GM12878 (cell line): ENCODE data around the gene FANCC. TPM values are rescaled to one million over a fixed set of nuclear protein-coding genes. Genes with fewer than 3 reads are reported as not detected.

Experiments used
- ATAC-seq: fragments of 200-7000 bp; cut with Tn5 transposase; 3 replicates; pipeline ENCODE4 v1.9.1; 2020; ENCODE audit warnings: mild to moderate bottlenecking, moderate library complexity
- BruUV-seq: library from RNA; stranded (reverse); fragments of 400-500 nt; replicated peaks from 2 replicates; lab custom pipeline; 2021; lab: Mats Ljungman, UMichigan
- CTCF ChIA-PET: fragments of 300-600 bp; sonication (Branson Sonifier 250); formaldehyde crosslinking; extraction: SDS; loops from one replicate; lab custom pipeline; 2021; ENCODE audit warnings: inconsistent platforms; lab: Yijun Ruan, JAX
- POLR2A ChIA-PET: fragments of 350-600 bp; formaldehyde crosslinking; extraction: SDS; loops from one replicate; lab custom pipeline; 2021; ENCODE audit warnings: inconsistent platforms; lab: Charles Lee
- RAD21 ChIA-PET: fragments of 300-600 bp; sonication (Branson Sonifier 250); formaldehyde crosslinking; loops from one replicate; lab custom pipeline; 2023; ENCODE audit warnings: antibody characterized with exemption; ENCODE audit not compliant: unreplicated experiment; lab: Charles Lee
- SMC1A ChIA-PET: fragments of 300-600 bp; sonication (Branson Sonifier 250); formaldehyde crosslinking; loops from one replicate; lab custom pipeline; 2023; ENCODE audit not compliant: unreplicated experiment, uncharacterized antibody; lab: Charles Lee
- DNase-seq: peaks from one replicate; pipeline ENCODE4 v3.0.0-alpha.2; 2011; ENCODE audit warnings: low read depth, low spot score
- FAIRE-seq: peaks from 3 replicates; lab custom pipeline; 2011; peaks lifted over from hg19 to GRCh38; lab: Jason Lieb, UNC
- H2AFZ ChIP-seq: 2 replicates; pipeline ENCODE4 v1.6.0; 2011; ENCODE audit warnings: low read depth, low read length, control low read depth; ENCODE audit not compliant: control insufficient read depth
- H3K27ac ChIP-seq: 2 replicates; pipeline ENCODE4 v1.5.1; 2011; ENCODE audit warnings: control low read depth; ENCODE audit not compliant: control insufficient read depth, insufficient read depth
- H3K27me3 ChIP-seq, 2 experiments: replicated peaks in 1 of 2; 2 replicates each; pipeline versions ENCODE4 v1.6.0 to v1.6.1; 2011; ENCODE audit warnings: low read length in 1 of 2; ENCODE audit not compliant: control insufficient read depth in 2 of 2, insufficient read depth in 2 of 2
- H3K36me3 ChIP-seq, 2 experiments: 2 replicates each; pipeline ENCODE4 v1.5.1; 2011; ENCODE audit warnings: low read length in 1 of 2; ENCODE audit not compliant: control insufficient read depth in 2 of 2, insufficient read depth in 2 of 2
- H3K4me1 ChIP-seq: 2 replicates; pipeline ENCODE4 v1.6.1; 2011; ENCODE audit warnings: mild to moderate bottlenecking, low read length, moderate library complexity, mixed read lengths; ENCODE audit not compliant: control insufficient read depth, insufficient read depth
- H3K4me2 ChIP-seq: 2 replicates; pipeline ENCODE4 v1.6.0; 2011; ENCODE audit warnings: control low read depth; ENCODE audit not compliant: control insufficient read depth, insufficient read depth
- H3K4me3 ChIP-seq: fragments of 200-600 bp; sonication (generic); 2 replicates; pipeline ENCODE4 v1.5.1; 2016
- H3K79me2 ChIP-seq: 2 replicates; pipeline ENCODE4 v1.6.0; 2011; ENCODE audit warnings: low read length; ENCODE audit not compliant: control insufficient read depth, insufficient read depth
- H3K9ac ChIP-seq: 2 replicates; pipeline ENCODE4 v1.8.0; 2011; ENCODE audit warnings: low read length, control low read depth, mixed read lengths; ENCODE audit not compliant: control insufficient read depth, insufficient read depth
- H3K9me3 ChIP-seq: replicated peaks from 3 replicates; pipeline ENCODE4 v1.5.1; 2011; ENCODE audit warnings: mild to moderate bottlenecking, low read length; ENCODE audit not compliant: control insufficient read depth, insufficient read depth
- H4K20me1 ChIP-seq: 2 replicates; pipeline ENCODE4 v1.6.0; 2011; ENCODE audit not compliant: control insufficient read depth, insufficient read depth
- BCLAF1 ChIP-seq: fragments of 450-650 bp; IDR thresholded peaks from 2 replicates; pipeline ENCODE4 v1.6.1; 2017; ENCODE audit warnings: antibody characterized with exemption, mild to moderate bottlenecking, moderate library complexity
- BRCA1 ChIP-seq: IDR thresholded peaks from 2 replicates; pipeline ENCODE4 v1.6.1; 2011; ENCODE audit warnings: low read depth, low read length, improper control_type of control experiment
- CBFB ChIP-seq: IDR thresholded peaks from 2 replicates; pipeline ENCODE4 v1.6.1; 2016; ENCODE audit warnings: antibody characterized with exemption, low read depth
- CBX3 ChIP-seq: fragments of 200-600 bp; sonication (generic); IDR thresholded peaks from 2 replicates; pipeline ENCODE4 v1.6.1; 2016; ENCODE audit warnings: low read depth, borderline replicate concordance
- CHD2 ChIP-seq: IDR thresholded peaks from 2 replicates; pipeline ENCODE4 v1.6.1; 2011; ENCODE audit warnings: low read depth, low read length, improper control_type of control experiment, borderline replicate concordance
- MTA3 ChIP-seq: IDR thresholded peaks from 2 replicates; pipeline ENCODE4 v1.6.1; 2012; ENCODE audit warnings: low read length, inconsistent platforms, borderline replicate concordance
- PKNOX1 ChIP-seq: fragments of 450-650 bp; IDR thresholded peaks from 2 replicates; pipeline ENCODE4 v1.6.1; 2016; ENCODE audit warnings: mild to moderate bottlenecking
- RAD51 ChIP-seq: fragments of 450-650 bp; IDR thresholded peaks from 2 replicates; pipeline ENCODE4 v1.6.1; 2016; ENCODE audit warnings: moderate library complexity, mild to moderate bottlenecking, inconsistent platforms
- SREBF1 ChIP-seq: IDR thresholded peaks from 2 replicates; pipeline ENCODE4 v1.6.1; 2012; ENCODE audit warnings: mild to moderate bottlenecking, low read length
- SREBF2 ChIP-seq: IDR thresholded peaks from 2 replicates; pipeline ENCODE4 v1.6.1; 2012; ENCODE audit warnings: mild to moderate bottlenecking, low read length
- ZNF384 ChIP-seq: IDR thresholded peaks from 2 replicates; pipeline ENCODE4 v1.6.1; 2012; ENCODE audit warnings: low read depth, mild to moderate bottlenecking, low read length, improper control_type of control experiment, borderline replicate concordance
- ZNF622 ChIP-seq: fragments of 450-650 bp; IDR thresholded peaks from 2 replicates; pipeline ENCODE4 v1.6.1; 2017; ENCODE audit warnings: mild to moderate bottlenecking, inconsistent platforms
- ZSCAN29 ChIP-seq: fragments of 450-650 bp; IDR thresholded peaks from 2 replicates; pipeline ENCODE4 v1.6.1; 2017; ENCODE audit warnings: mild to moderate bottlenecking, moderate library complexity
- in situ Hi-C: fragments of 300-500 bp; cut with MboI; formaldehyde crosslinking; loops from 9 replicates; pipeline ENCODE4 v1.14.3; 2018; ENCODE audit warnings: mixed read lengths
- intact Hi-C: fragments of 100-400 bp; cut with micrococcal nuclease; formaldehyde crosslinking; loops from one replicate; pipeline ENCODE4 v1.14.2; 2022; ENCODE audit not compliant: unreplicated experiment
- polyA plus RNA-seq, 11 experiments: library from polyadenylated mRNA; depleted of rRNA in 4 of 11; unstranded in 6 of 11; stranded (reverse) in 5 of 11; fragments of >200 nt; fragmentation: Nextera tagmentation in 4 of 11; fragmentation: Illumina TruSeq in 1 of 11; extraction: Ambion mirVana in 4 of 11; extraction: Trizol in 1 of 11; gene quantifications; 1 replicate in 1 of 11; 2 replicates in 10 of 11; pipeline versions ENCODE4 v1.2.1 to v1.2.3, GENCODE V29; 2011 to 2016; ENCODE audit warnings: inconsistent platforms in 2 of 11, missing spikeins in 2 of 11, low read depth in 1 of 11
- total RNA-seq, 4 experiments: library from RNA; depleted of rRNA in 3 of 4; stranded (reverse); fragments of >200 nt in 3 of 4; fragmentation: Illumina TruSeq in 1 of 4; extraction: Trizol in 1 of 4; gene quantifications; 2 replicates each; pipeline versions ENCODE4 v1.2.1 to v1.2.3, GENCODE V29; 2013 to 2021

Gene FANCC
- total and polyA plus RNA-seq, 10 of the 15 experiments (the other 5 are each of a cell fraction or from before 2014, with no cell fraction given) = 1.2 to 16.8 (median 10.5) TPM

DNA sequence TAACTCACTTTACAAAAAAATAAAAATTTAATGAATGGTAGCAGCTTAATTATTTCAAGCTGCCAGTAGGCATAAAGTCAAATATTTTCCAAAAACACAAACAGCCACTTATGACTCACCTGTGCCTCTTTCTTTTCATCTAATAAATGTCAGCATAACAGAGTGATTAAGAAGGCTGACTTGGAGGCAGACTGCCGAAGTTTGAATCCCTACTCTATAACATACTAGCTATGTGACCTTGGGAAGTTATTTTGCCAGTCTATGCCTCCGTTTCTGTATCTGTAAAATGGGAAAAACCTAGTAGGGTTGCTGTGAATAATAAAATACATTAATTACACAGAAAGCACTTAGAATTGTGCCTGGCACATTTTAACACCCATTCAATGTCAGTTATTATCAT is 33.8 kb downstream of the FANCC start (continued):
- TF ChIP-seq PKNOX1 = no peak
- no peak for TF ChIP-seq CBFB
- no peak for TF ChIP-seq SREBF1
- TF ChIP-seq BRCA1 = no peak

GRCh38 chr9:95282332-95282731 is 35.2 kb downstream of the FANCC start:
- in situ Hi-C loops = no loop called here
- BruUV-seq = no TSS peak
- FAIRE-seq = no peak

More at GRCh38 chr9:95282332-95282731, 35.2 kb downstream of the FANCC start:
- Histone ChIP-seq H2AFZ (no peak overlapping the region), H3K9me3 (peaks cover 3% of the 10 kb centered on the region; the same call in 2 of the 3 replicates), H3K9ac (no peak overlapping the region)
- ChIA-PET POLR2A (no interaction called here), SMC1A (no interaction called here)
- no peak for TF ChIP-seq SREBF2
- no peak for TF ChIP-seq ZNF384
- no peak for TF ChIP-seq CBX3
- no peak for TF ChIP-seq MTA3
- no peak for TF ChIP-seq BCLAF1
- TF ChIP-seq ZNF622 = no peak
- no peak for TF ChIP-seq CHD2
- TF ChIP-seq RAD51 = no peak
- no peak for TF ChIP-seq ZSCAN29
- TF ChIP-seq, all 136 proteins: peak for 0
- no peaks in the 10 kb centered on the region for H4K20me1 ChIP-seq
- no peaks in the 10 kb centered on the region for H3K27me3 ChIP-seq
- H3K36me3 ChIP-seq = no peaks in the 10 kb centered on the region
- no peak for DNase-seq
- no peaks in the 10 kb centered on the region; the same call in 1 of the 2 replicates for H3K79me2 ChIP-seq
- H3K4me2 ChIP-seq = no peak overlapping the region
- H3K4me3 ChIP-seq = no peak overlapping the region
- no peaks in the 10 kb centered on the region for H3K4me1 ChIP-seq
- intact Hi-C loops = no loop called here
- ChIA-PET CTCF (no interaction called here), RAD21 (interaction anchor here (0.9 kb wide), 1 partner anchor 9 kb away, joined by 3 read pairs; no protein-coding TSS in a partner anchor)
- no peak for ATAC-seq
- H3K27ac ChIP-seq = no peak overlapping the region
